Left ventricle myocardium inferior (tissue), 1 donor: ENCODE data around the gene AQP5. TPM values are rescaled to one million over a fixed set of nuclear protein-coding genes. Genes with fewer than 3 reads are reported as not detected.
A peak's percentile ranks its signal among the peaks of the same experiment; 100 is the strongest.
"Not testable (repeated sequence)": the region's sequence is repeated elsewhere in the genome, so short reads cannot be mapped to it uniquely, and the experiment has no call there.

Source experiments
- DNase-seq: peaks from one replicate; pipeline ENCODE4 v3.0.0-alpha.2; 2020
- H3K27ac ChIP-seq: fragments of 200-600 bp; replicated peaks from 2 replicates; pipeline ENCODE4 v1.8.0; 2021
- H3K27me3 ChIP-seq: fragments of 200-600 bp; 2 replicates; pipeline ENCODE4 v1.8.0; 2021; ENCODE audit warnings: low read depth
- H3K36me3 ChIP-seq: fragments of 200-600 bp; 2 replicates; pipeline ENCODE4 v1.8.0; 2021
- H3K4me1 ChIP-seq: fragments of 200-600 bp; 2 replicates; pipeline ENCODE4 v1.8.0; 2021
- H3K4me3 ChIP-seq: fragments of 200-600 bp; 2 replicates; pipeline ENCODE4 v1.8.0; 2021; ENCODE audit warnings: mild to moderate bottlenecking, moderate library complexity
- H3K9me3 ChIP-seq: fragments of 200-600 bp; replicated peaks from 2 replicates; pipeline ENCODE4 v1.8.0; 2021
- intact Hi-C: fragments of 100-400 bp; cut with micrococcal nuclease; formaldehyde crosslinking; loops from one replicate; pipeline ENCODE4 v1.11.0; 2022
- total RNA-seq: library from RNA; stranded (reverse); fragmentation: NEBNext Ultra II Directional; extraction: Animal tissue kit (Norgen Biotek cat#: 25700); gene quantifications from one replicate; pipeline ENCODE4 v1.2.1, GENCODE V29; 2021
- TF ChIP-seq, protein P1 (sequence below): fragments of 200-600 bp; IDR thresholded peaks from 2 replicates; pipeline ENCODE4 v1.8.0; 2021; ENCODE audit warnings: antibody characterized with exemption, mild to moderate bottlenecking, borderline replicate concordance
- donor health status: DM: no; HTN: yes; CAD: no; lungs with severe emphysema.

AQP5 gene
- total RNA-seq, 1 donor from 2014 or later, result 0.41 TPM

DNA sequence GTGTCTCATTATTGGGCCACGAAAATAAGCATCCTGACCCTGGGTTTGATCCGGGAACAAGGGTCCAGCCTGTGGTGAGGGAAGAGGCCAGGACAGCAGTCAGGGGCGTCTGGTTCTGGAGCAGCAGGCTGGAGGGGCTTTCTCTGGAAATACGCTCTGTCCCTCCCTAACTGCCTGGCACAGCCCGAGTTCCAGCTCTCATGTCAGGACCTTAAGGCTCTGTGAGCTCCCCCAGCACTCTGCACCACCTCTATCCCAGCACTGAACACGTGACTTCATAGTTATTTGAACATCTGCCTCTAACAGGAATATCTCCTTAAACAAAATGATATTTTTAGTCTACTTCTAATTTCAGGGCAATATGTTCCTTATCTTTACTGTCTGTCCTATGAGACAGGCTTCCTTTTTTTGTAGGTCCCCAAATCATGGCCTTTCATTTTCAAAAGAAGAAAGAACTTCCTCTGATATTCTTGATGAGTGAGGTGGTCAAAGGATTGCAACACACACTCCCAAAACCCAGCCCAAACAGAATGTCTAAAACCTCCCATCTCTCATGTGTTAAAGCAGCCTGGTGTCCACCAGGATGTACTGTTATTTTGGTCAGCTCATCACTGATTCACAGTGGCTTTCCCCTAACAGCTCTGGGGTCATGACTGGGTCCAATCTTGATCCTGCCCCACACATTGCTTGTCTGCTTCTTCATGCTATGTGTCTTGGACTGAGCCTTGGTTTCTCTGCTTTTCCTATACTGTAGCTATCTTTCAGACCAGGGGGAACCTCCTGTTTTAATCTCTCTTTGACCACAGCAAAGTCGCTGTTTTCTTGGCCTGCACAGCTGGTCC is 20.8 kb downstream of the AQP5 start:
- no peak overlapping the region for H3K4me3 ChIP-seq
- no peak for DNase-seq
- no peaks in the 10 kb centered on the region for H3K36me3 ChIP-seq
- TF ChIP-seq, protein P1, sequence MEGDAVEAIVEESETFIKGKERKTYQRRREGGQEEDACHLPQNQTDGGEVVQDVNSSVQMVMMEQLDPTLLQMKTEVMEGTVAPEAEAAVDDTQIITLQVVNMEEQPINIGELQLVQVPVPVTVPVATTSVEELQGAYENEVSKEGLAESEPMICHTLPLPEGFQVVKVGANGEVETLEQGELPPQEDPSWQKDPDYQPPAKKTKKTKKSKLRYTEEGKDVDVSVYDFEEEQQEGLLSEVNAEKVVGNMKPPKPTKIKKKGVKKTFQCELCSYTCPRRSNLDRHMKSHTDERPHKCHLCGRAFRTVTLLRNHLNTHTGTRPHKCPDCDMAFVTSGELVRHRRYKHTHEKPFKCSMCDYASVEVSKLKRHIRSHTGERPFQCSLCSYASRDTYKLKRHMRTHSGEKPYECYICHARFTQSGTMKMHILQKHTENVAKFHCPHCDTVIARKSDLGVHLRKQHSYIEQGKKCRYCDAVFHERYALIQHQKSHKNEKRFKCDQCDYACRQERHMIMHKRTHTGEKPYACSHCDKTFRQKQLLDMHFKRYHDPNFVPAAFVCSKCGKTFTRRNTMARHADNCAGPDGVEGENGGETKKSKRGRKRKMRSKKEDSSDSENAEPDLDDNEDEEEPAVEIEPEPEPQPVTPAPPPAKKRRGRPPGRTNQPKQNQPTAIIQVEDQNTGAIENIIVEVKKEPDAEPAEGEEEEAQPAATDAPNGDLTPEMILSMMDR, result no peak
- H3K9me3 ChIP-seq, result no peaks in the 10 kb centered on the region
- H3K4me1 ChIP-seq, result peaks cover 15% of the 10 kb centered on the region
- no peak overlapping the region for H3K27ac ChIP-seq
- no peaks in the 10 kb centered on the region for H3K27me3 ChIP-seq
- intact Hi-C loops, result no loop called here

DNA sequence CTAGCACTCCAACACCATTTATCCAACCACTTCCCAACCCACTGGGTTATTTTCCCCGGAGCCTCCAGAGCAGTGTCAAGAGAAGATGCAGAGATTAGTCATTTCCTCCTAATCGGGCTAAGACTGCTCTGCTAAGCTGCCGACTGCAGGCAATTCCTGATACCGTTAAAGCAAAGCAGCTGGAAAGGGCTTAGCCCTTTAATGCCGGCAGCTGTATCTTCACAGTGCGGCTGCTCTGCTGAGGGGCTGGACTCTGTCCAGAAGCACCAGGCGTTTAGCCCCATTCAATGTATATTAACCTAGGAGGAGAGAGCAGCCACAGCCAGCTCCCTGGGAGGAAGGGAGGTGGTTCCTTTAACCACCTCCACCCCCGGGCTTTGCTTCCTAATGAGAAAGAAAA is 22.2 kb downstream of the AQP5 start:
- Histone ChIP-seq H3K27me3 (no peaks in the 10 kb centered on the region), H3K4me1 (peaks cover 22% of the 10 kb centered on the region), H3K9me3 (no peaks in the 10 kb centered on the region), H3K27ac (peak overlapping the region; percentile 24), H3K36me3 (no peaks in the 10 kb centered on the region), H3K4me3 (peak overlapping the region; percentile 20)
- intact Hi-C loops, result no loop called here
- DNase-seq, result no peak
- TF ChIP-seq, protein P1, result no peak

DNA sequence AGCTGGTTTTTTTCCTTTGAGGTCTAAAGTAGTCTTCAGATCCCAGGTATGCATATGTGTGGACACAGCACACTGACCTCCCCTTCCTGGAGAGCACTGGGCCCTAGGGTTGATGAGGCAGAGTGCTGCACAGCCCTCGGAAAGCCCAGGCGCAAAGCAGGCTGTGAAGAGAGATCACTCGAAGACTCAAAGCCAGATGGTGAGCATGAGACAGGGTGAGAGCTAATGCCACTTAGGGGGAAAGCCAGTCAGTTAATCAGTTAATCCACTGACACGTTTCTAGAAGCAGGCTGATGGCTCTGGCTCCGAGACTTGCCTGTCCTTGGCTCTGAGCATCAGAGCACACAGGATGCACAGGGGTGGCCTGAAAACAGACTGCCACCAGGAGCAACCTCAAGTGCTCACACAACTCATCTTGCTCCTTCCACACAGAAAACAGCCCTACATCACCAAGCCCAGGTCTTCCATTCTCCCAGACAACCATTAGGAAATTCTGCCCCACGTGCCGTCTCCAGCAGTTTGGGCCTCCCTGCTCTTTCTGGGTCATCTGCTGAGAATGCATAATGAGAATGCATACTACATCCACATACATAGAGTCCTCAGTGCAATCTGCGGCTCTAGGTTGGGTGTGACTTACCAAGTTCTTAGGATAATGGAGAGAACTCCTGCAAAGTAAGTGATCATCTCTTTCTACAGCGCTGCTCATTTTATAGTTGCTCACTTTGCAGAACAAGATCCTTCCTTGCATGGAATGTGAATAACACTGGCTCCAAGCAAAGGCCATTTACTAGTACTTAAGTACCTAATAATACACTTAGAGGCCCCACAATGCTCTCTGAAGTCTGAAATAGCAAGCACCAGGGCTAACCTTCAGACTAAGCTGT is 23.0 kb downstream of the AQP5 start:
- H3K4me3 ChIP-seq, result no peak overlapping the region
- DNase-seq, result no peak
- H3K27me3 ChIP-seq, result no peaks in the 10 kb centered on the region
- H3K27ac ChIP-seq, result peak overlapping the region; percentile 24
- H3K36me3 ChIP-seq, result no peaks in the 10 kb centered on the region
- intact Hi-C loops, result no loop called here
- H3K9me3 ChIP-seq, result no peaks in the 10 kb centered on the region
- peaks cover 22% of the 10 kb centered on the region for H3K4me1 ChIP-seq
- TF ChIP-seq, protein P1, result no peak

DNA sequence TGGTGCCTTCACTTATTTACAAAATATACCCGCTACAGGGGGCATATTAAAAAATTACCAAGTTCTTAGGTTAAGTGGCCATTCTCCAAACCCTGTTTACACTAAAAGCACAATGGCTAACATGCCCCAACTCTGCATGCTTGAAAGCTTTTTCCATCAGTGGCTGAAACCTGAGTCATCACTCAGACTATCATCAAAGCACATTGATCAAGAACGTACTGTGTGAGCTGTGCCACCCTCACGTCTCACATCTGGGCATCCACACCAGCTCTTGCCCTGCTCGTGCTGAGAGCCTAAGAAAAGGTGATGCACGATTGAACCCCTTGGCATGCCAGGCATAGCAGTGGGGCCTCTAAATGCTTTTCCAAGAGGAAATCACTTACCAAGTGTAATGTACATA is 24.3 kb downstream of the AQP5 start:
- intact Hi-C loops, result no loop called here
- H3K27me3 ChIP-seq, result no peaks in the 10 kb centered on the region
- no peak for DNase-seq
- H3K9me3 ChIP-seq, result no peaks in the 10 kb centered on the region
- H3K36me3 ChIP-seq, result peaks cover 7% of the 10 kb centered on the region
- no peak overlapping the region for H3K4me3 ChIP-seq
- H3K4me1 ChIP-seq, result peaks cover 22% of the 10 kb centered on the region
- no peak overlapping the region for H3K27ac ChIP-seq
- TF ChIP-seq, protein P1, result no peak

DNA sequence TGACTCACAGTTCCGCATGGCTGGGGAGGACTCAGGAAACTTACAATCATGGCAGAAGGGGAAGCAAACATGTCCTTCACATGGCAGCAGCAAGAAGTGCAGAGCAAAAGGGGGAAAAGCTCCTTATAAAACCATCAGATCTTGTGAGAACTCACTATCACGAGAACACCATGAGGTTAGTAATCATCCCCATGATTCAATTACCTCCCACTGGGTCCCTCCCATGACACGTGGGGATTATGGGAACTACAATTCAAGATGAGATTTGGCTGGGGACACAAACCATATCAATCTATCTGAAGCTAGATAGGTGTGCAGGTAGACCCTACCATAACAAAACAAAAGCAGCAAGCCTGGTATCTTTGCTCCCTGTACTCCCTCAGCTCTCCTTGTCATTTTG is 24.8 kb downstream of the AQP5 start:
- H3K36me3 ChIP-seq, H3K4me3 ChIP-seq, H3K27ac ChIP-seq, DNase-seq, intact Hi-C loops, H3K9me3 ChIP-seq, H3K27me3 ChIP-seq: not testable (repeated sequence)
- peaks cover 22% of the 10 kb centered on the region for H3K4me1 ChIP-seq
